GM12878 (cell line): Measurements from ENCODE around the gene KCNA4. TPM values are rescaled to one million over a fixed set of nuclear protein-coding genes. Genes with fewer than 3 reads are reported as not detected.

Experiments
- ATAC-seq: fragments of 200-7000 bp; cut with Tn5 transposase; 3 replicates; pipeline ENCODE4 v1.9.1; 2020; ENCODE audit warnings: mild to moderate bottlenecking, moderate library complexity
- BruUV-seq: library from RNA; stranded (reverse); fragments of 400-500 nt; replicated peaks from 2 replicates; lab custom pipeline; 2021; lab: Mats Ljungman, UMichigan
- CTCF ChIA-PET: fragments of 300-600 bp; sonication (Branson Sonifier 250); formaldehyde crosslinking; extraction: SDS; loops from one replicate; lab custom pipeline; 2021; ENCODE audit warnings: inconsistent platforms; lab: Yijun Ruan, JAX
- POLR2A ChIA-PET: fragments of 350-600 bp; formaldehyde crosslinking; extraction: SDS; loops from one replicate; lab custom pipeline; 2021; ENCODE audit warnings: inconsistent platforms; lab: Charles Lee
- RAD21 ChIA-PET: fragments of 300-600 bp; sonication (Branson Sonifier 250); formaldehyde crosslinking; loops from one replicate; lab custom pipeline; 2023; ENCODE audit warnings: antibody characterized with exemption; ENCODE audit not compliant: unreplicated experiment; lab: Charles Lee
- SMC1A ChIA-PET: fragments of 300-600 bp; sonication (Branson Sonifier 250); formaldehyde crosslinking; loops from one replicate; lab custom pipeline; 2023; ENCODE audit not compliant: unreplicated experiment, uncharacterized antibody; lab: Charles Lee
- DNase-seq: peaks from one replicate; pipeline ENCODE4 v3.0.0-alpha.2; 2011; ENCODE audit warnings: low read depth, low spot score
- FAIRE-seq: peaks from 3 replicates; lab custom pipeline; 2011; peaks lifted over from hg19 to GRCh38; lab: Jason Lieb, UNC
- H2AFZ ChIP-seq: 2 replicates; pipeline ENCODE4 v1.6.0; 2011; ENCODE audit warnings: low read depth, low read length, control low read depth; ENCODE audit not compliant: control insufficient read depth
- H3K27ac ChIP-seq: 2 replicates; pipeline ENCODE4 v1.5.1; 2011; ENCODE audit warnings: control low read depth; ENCODE audit not compliant: control insufficient read depth, insufficient read depth
- H3K27me3 ChIP-seq, 2 experiments: replicated peaks in 1 of 2; 2 replicates each; pipeline versions ENCODE4 v1.6.0 to v1.6.1; 2011; ENCODE audit warnings: low read length in 1 of 2; ENCODE audit not compliant: control insufficient read depth in 2 of 2, insufficient read depth in 2 of 2
- H3K36me3 ChIP-seq, 2 experiments: 2 replicates each; pipeline ENCODE4 v1.5.1; 2011; ENCODE audit warnings: low read length in 1 of 2; ENCODE audit not compliant: control insufficient read depth in 2 of 2, insufficient read depth in 2 of 2
- H3K4me1 ChIP-seq: 2 replicates; pipeline ENCODE4 v1.6.1; 2011; ENCODE audit warnings: mild to moderate bottlenecking, low read length, moderate library complexity, mixed read lengths; ENCODE audit not compliant: control insufficient read depth, insufficient read depth
- H3K4me2 ChIP-seq: 2 replicates; pipeline ENCODE4 v1.6.0; 2011; ENCODE audit warnings: control low read depth; ENCODE audit not compliant: control insufficient read depth, insufficient read depth
- H3K4me3 ChIP-seq: fragments of 200-600 bp; sonication (generic); 2 replicates; pipeline ENCODE4 v1.5.1; 2016
- H3K79me2 ChIP-seq: 2 replicates; pipeline ENCODE4 v1.6.0; 2011; ENCODE audit warnings: low read length; ENCODE audit not compliant: control insufficient read depth, insufficient read depth
- H3K9ac ChIP-seq: 2 replicates; pipeline ENCODE4 v1.8.0; 2011; ENCODE audit warnings: low read length, control low read depth, mixed read lengths; ENCODE audit not compliant: control insufficient read depth, insufficient read depth
- H3K9me3 ChIP-seq: replicated peaks from 3 replicates; pipeline ENCODE4 v1.5.1; 2011; ENCODE audit warnings: mild to moderate bottlenecking, low read length; ENCODE audit not compliant: control insufficient read depth, insufficient read depth
- H4K20me1 ChIP-seq: 2 replicates; pipeline ENCODE4 v1.6.0; 2011; ENCODE audit not compliant: control insufficient read depth, insufficient read depth
- E2F4 ChIP-seq: IDR thresholded peaks from 2 replicates; pipeline ENCODE4 v1.6.1; 2012; ENCODE audit warnings: low read depth, low read length, improper control_type of control experiment
- E4F1 ChIP-seq: fragments of 450-650 bp; IDR thresholded peaks from 2 replicates; pipeline ENCODE4 v1.6.1; 2018; ENCODE audit warnings: borderline replicate concordance, mild to moderate bottlenecking; ENCODE audit not compliant: partially characterized antibody
- HDAC2 ChIP-seq: fragments of 200-600 bp; sonication (generic); IDR thresholded peaks from 2 replicates; pipeline ENCODE4 v1.6.1; 2017
- KAT2A ChIP-seq: conservative IDR thresholded peaks from 2 replicates; pipeline ENCODE4 v1.6.1; 2011; ENCODE audit warnings: low read depth, low read length; ENCODE audit not compliant: control insufficient read depth
- MEF2B ChIP-seq: fragments of 450-650 bp; IDR thresholded peaks from 2 replicates; pipeline ENCODE4 v1.6.1; 2018; ENCODE audit warnings: mild to moderate bottlenecking, moderate library complexity; ENCODE audit not compliant: partially characterized antibody, poor library complexity, severe bottlenecking
- MYB ChIP-seq: fragments of 150-350 bp; IDR thresholded peaks from 2 replicates; pipeline ENCODE4 v1.6.1; 2014; ENCODE audit warnings: mild to moderate bottlenecking, low read depth, low read length, borderline replicate concordance
- REST ChIP-seq: IDR thresholded peaks from 2 replicates; pipeline ENCODE4 v1.6.1; 2012; ENCODE audit warnings: mild to moderate bottlenecking, low read depth, low read length
- SMAD1 ChIP-seq: fragments of 450-650 bp; IDR thresholded peaks from 2 replicates; pipeline ENCODE4 v1.6.1; 2018; ENCODE audit warnings: mild to moderate bottlenecking, low read depth; ENCODE audit not compliant: partially characterized antibody
- SREBF2 ChIP-seq: IDR thresholded peaks from 2 replicates; pipeline ENCODE4 v1.6.1; 2012; ENCODE audit warnings: mild to moderate bottlenecking, low read length
- TARDBP ChIP-seq: IDR thresholded peaks from 2 replicates; pipeline ENCODE4 v1.6.1; 2016; ENCODE audit warnings: borderline replicate concordance
- WGBS: methylation state at CpG from one replicate; pipeline ENCODE4 v1.1.6; 2016; ENCODE audit warnings: low lambda C conversion rate; ENCODE audit not compliant: insufficient replicate concordance, insufficient coverage; ENCODE audit errors: missing lambda C conversion rate; 5-methylcytosine and 5-hydroxymethylcytosine counted together
- in situ Hi-C: fragments of 300-500 bp; cut with MboI; formaldehyde crosslinking; loops from 9 replicates; pipeline ENCODE4 v1.14.3; 2018; ENCODE audit warnings: mixed read lengths
- intact Hi-C: fragments of 100-400 bp; cut with micrococcal nuclease; formaldehyde crosslinking; loops from one replicate; pipeline ENCODE4 v1.14.2; 2022; ENCODE audit not compliant: unreplicated experiment
- polyA plus RNA-seq, 11 experiments: library from polyadenylated mRNA; depleted of rRNA in 4 of 11; unstranded in 6 of 11; stranded (reverse) in 5 of 11; fragments of >200 nt; fragmentation: Nextera tagmentation in 4 of 11; fragmentation: Illumina TruSeq in 1 of 11; extraction: Ambion mirVana in 4 of 11; extraction: Trizol in 1 of 11; gene quantifications; 1 replicate in 1 of 11; 2 replicates in 10 of 11; pipeline versions ENCODE4 v1.2.1 to v1.2.3, GENCODE V29; 2011 to 2016; ENCODE audit warnings: inconsistent platforms in 2 of 11, missing spikeins in 2 of 11, low read depth in 1 of 11
- total RNA-seq, 4 experiments: library from RNA; depleted of rRNA in 3 of 4; stranded (reverse); fragments of >200 nt in 3 of 4; fragmentation: Illumina TruSeq in 1 of 4; extraction: Trizol in 1 of 4; gene quantifications; 2 replicates each; pipeline versions ENCODE4 v1.2.1 to v1.2.3, GENCODE V29; 2013 to 2021

Gene KCNA4
- total and polyA plus RNA-seq, 10 of the 15 experiments (the other 5 are each of a cell fraction or from before 2014, with no cell fraction given): not detected

GRCh38 chr11:29985248-29985647 lies 31.6 kb downstream of the KCNA4 start:
- Histone ChIP-seq H2AFZ (no peak overlapping the region), H3K4me2 (no peak overlapping the region), H3K36me3 (no peaks in the 10 kb centered on the region), H3K9me3 (no peaks in the 10 kb centered on the region), H3K79me2 (no peaks in the 10 kb centered on the region), H3K9ac (no peak overlapping the region), H3K4me3 (no peak overlapping the region), H3K27me3 (no peaks in the 10 kb centered on the region), H4K20me1 (no peaks in the 10 kb centered on the region), H3K4me1 (no peaks in the 10 kb centered on the region), H3K27ac (no peak overlapping the region)
- ATAC-seq: no peak
- in situ Hi-C loops (no loop called here), intact Hi-C loops (no loop called here)
- TF ChIP-seq TARDBP (no peak), HDAC2 (no peak), SREBF2 (no peak), SMAD1 (no peak), MEF2B (no peak), MYB (no peak)
- ChIA-PET CTCF (no interaction called here), RAD21 (no interaction called here), POLR2A (no interaction called here), SMC1A (interaction anchor here (1.4 to 1.6 kb wide), 2 partner anchors 12 to 42 kb away, joined by 4 read pairs; no protein-coding TSS in a partner anchor)
- FAIRE-seq: no peak
- no TSS peak for BruUV-seq
- WGBS: 47% methylated on average over 1 of the region's 1 CpG
- no peak for DNase-seq

GRCh38 chr11:29984544-29984943 lies 32.3 kb downstream of the KCNA4 start:
- Histone ChIP-seq H3K4me2 (no peak overlapping the region), H2AFZ (no peak overlapping the region), H3K9me3 (no peaks in the 10 kb centered on the region), H4K20me1 (no peaks in the 10 kb centered on the region), H3K4me3 (no peak overlapping the region), H3K4me1 (no peaks in the 10 kb centered on the region), H3K27me3 (no peaks in the 10 kb centered on the region), H3K27ac (no peak overlapping the region), H3K36me3 (no peaks in the 10 kb centered on the region), H3K79me2 (no peaks in the 10 kb centered on the region), H3K9ac (no peak overlapping the region)
- intact Hi-C loops: no loop called here
- whole genome bisulfite sequencing: 80% methylated on average over 4 of the region's 4 CpGs
- SMC1A ChIA-PET: interaction anchor here (1.0 to 1.6 kb wide), 3 partner anchors 8 to 43 kb away, joined by 3 to 4 read pairs (median 4); no protein-coding TSS in a partner anchor
- in situ Hi-C loops: no loop called here
- RAD21 ChIA-PET: no interaction called here
- BruUV-seq: no TSS peak
- FAIRE-seq: no peak
- POLR2A ChIA-PET: no interaction called here
- DNase-seq: no peak
- CTCF ChIA-PET: no interaction called here
- ATAC-seq: no peak
- TF ChIP-seq E4F1 (no peak), REST (no peak), KAT2A (no peak), E2F4 (no peak)
